ENCODE results near the gene KRTAP19-7.

- TF ChIP-seq, protein P1, sequence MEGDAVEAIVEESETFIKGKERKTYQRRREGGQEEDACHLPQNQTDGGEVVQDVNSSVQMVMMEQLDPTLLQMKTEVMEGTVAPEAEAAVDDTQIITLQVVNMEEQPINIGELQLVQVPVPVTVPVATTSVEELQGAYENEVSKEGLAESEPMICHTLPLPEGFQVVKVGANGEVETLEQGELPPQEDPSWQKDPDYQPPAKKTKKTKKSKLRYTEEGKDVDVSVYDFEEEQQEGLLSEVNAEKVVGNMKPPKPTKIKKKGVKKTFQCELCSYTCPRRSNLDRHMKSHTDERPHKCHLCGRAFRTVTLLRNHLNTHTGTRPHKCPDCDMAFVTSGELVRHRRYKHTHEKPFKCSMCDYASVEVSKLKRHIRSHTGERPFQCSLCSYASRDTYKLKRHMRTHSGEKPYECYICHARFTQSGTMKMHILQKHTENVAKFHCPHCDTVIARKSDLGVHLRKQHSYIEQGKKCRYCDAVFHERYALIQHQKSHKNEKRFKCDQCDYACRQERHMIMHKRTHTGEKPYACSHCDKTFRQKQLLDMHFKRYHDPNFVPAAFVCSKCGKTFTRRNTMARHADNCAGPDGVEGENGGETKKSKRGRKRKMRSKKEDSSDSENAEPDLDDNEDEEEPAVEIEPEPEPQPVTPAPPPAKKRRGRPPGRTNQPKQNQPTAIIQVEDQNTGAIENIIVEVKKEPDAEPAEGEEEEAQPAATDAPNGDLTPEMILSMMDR (IDR thresholded peaks at IDR 0.05): no peak
- TF ChIP-seq POLR2A (IDR thresholded peaks at IDR 0.05): no peak
Measured at GRCh38 chr21:30598802-30599201, 37.7 kb upstream of the KRTAP19-7 start, which contains the start of gene KRTAP6-2.

Data from vagina (tissue), 2 donors.